HepG2 (cell line): ENCODE results near the gene CALHM5.

ENCODE experiments used
- AFF4 ChIP-seq: sonication (generic); formaldehyde crosslinking; IDR thresholded peaks from 2 replicates; pipeline ENCODE4 v1.4.0; 2020; ENCODE audit warnings: missing genetic modification reagents
- ATF3 ChIP-seq: sonication (generic); formaldehyde crosslinking; IDR thresholded peaks from 2 replicates; pipeline ENCODE4 v1.4.0; 2020; ENCODE audit warnings: missing genetic modification reagents
- DDIT3 ChIP-seq: sonication (generic); formaldehyde crosslinking; IDR thresholded peaks from 2 replicates; pipeline ENCODE4 v1.4.0; 2020; ENCODE audit warnings: mild to moderate bottlenecking, missing genetic modification reagents
- HIVEP1 ChIP-seq: sonication (generic); formaldehyde crosslinking; IDR thresholded peaks from 2 replicates; pipeline ENCODE4 v1.4.0; 2020; ENCODE audit warnings: mild to moderate bottlenecking, missing genetic modification reagents
- MYNN ChIP-seq: sonication (generic); formaldehyde crosslinking; IDR thresholded peaks from 2 replicates; pipeline ENCODE4 v1.4.0; 2020; ENCODE audit warnings: mild to moderate bottlenecking, low read depth, missing genetic modification reagents
- SP1 ChIP-seq, 2 experiments: fragments of 450-650 bp in 1 of 2; sonication (generic) in 1 of 2; formaldehyde crosslinking in 1 of 2; IDR thresholded peaks; 2 replicates each; pipeline versions ENCODE4 v1.4.0 to v1.6.1; 2016 to 2020; ENCODE audit warnings: missing genetic modification reagents in 1 of 2
- ZBTB42 ChIP-seq: sonication (generic); formaldehyde crosslinking; IDR thresholded peaks from 2 replicates; pipeline ENCODE4 v1.5.0; 2020; ENCODE audit warnings: mild to moderate bottlenecking, missing genetic modification reagents
- ZNF597 ChIP-seq: sonication (generic); formaldehyde crosslinking; IDR thresholded peaks from 2 replicates; pipeline ENCODE4 v1.5.0; 2020; ENCODE audit warnings: missing genetic modification reagents
- ZNF616 ChIP-seq: sonication (generic); formaldehyde crosslinking; IDR thresholded peaks from 2 replicates; pipeline ENCODE4 v1.5.0; 2020; ENCODE audit warnings: low read depth, mild to moderate bottlenecking, missing genetic modification reagents
- ZNF639 ChIP-seq: conservative IDR thresholded peaks from 2 replicates; pipeline ENCODE4 v1.6.1; 2018; ENCODE audit warnings: missing genetic modification reagents
- ZNF687 ChIP-seq: sonication (generic); formaldehyde crosslinking; IDR thresholded peaks from 2 replicates; pipeline ENCODE4 v1.5.1; 2020; ENCODE audit warnings: mild to moderate bottlenecking, missing genetic modification reagents, moderate library complexity

- TF ChIP-seq DDIT3 (CRISPR knock-in tag) (no peak), ZNF639 (no peak), HIVEP1 (CRISPR knock-in tag) (no peak), ZNF616 (CRISPR knock-in tag) (no peak), ATF3 (CRISPR knock-in tag) (no peak), SP1 (IDR thresholded peaks at IDR 0.05) (no peak), SP1 (CRISPR knock-in tag; IDR thresholded peaks at IDR 0.05) (no peak), MYNN (CRISPR knock-in tag) (no peak), AFF4 (no peak), ZBTB42 (CRISPR knock-in tag) (no peak), ZNF597 (CRISPR knock-in tag) (no peak), ZNF687 (no peak)
Measured at GRCh38 chr6:116572162-116572561, 60.7 kb downstream of the CALHM5 start.
